ENCODE data around the gene SEMA4G.

The SEMA4G gene

DNA sequence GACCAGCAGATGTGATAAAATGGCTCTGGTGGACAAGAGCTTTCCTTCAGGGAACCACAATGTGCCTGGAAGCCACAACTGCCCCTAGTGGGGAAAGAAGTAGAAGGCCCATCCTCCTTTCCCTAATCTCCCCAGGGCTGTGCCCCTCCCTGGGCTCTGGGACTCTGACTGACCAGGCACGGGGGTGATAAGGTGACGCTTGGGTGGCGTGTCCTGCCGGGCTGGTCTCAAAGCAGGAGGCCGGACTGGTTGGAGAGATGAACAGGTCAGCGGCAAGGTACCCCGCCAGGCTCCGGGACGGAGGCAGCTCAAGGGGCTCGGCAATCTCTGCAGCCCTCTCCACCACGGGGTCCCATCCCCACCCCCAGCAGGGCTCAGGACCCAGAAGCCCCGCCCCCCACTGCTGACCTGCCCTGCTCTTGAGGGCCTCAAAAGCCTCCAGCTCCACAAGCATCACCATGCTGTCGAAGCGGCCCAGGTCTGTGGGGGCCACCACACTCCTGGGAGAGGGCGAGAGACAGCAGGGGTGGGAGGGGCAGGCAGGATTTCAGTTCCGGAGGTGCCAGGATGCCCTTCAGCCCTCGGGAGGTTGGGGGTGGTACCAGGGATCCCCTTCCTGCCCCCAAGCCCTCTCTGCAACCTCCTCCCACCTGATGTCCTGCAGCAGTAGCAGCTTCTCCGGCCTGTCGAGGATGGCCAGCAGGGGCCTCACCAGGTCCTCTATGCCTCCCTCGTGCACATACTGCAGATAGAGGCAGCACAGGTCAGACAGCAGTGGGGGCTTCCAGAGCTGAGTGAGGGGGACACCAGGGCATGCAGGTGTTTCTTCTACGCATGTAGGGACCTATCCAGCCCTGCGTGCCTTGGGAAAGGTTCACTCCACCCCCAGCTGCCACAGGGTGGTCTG is 42.5 kb downstream of the SEMA4G start:
- H3K4me3 ChIP-seq: no peak overlapping the region
- no peaks in the 10 kb centered on the region for H3K9me3 ChIP-seq (replicated peaks in 1 of 11)
- peaks cover 0 to 30% (median 7%) of the 10 kb centered on the region in 11 experiments; a peak in 17 of 22 replicates for H4K20me1 ChIP-seq
- no peaks in the 10 kb centered on the region for H3K27me3 ChIP-seq
- no peak overlapping the region for H3K4me2 ChIP-seq
- TF ChIP-seq Cebpa-rat (IDR thresholded peaks at IDR 0.05): no peak
- H3K27ac ChIP-seq: no peak overlapping the region; a peak in 2 of 22 replicates
- H3K4me1 ChIP-seq: peaks cover 37 to 75% (median 64%) of the 10 kb centered on the region in 10 experiments
- H3K36me3 ChIP-seq: peaks cover 2 to 14% (median 8%) of the 10 kb centered on the region in 11 experiments; a peak in 21 of 22 replicates
- H3K9ac ChIP-seq: no peak overlapping the region

DNA sequence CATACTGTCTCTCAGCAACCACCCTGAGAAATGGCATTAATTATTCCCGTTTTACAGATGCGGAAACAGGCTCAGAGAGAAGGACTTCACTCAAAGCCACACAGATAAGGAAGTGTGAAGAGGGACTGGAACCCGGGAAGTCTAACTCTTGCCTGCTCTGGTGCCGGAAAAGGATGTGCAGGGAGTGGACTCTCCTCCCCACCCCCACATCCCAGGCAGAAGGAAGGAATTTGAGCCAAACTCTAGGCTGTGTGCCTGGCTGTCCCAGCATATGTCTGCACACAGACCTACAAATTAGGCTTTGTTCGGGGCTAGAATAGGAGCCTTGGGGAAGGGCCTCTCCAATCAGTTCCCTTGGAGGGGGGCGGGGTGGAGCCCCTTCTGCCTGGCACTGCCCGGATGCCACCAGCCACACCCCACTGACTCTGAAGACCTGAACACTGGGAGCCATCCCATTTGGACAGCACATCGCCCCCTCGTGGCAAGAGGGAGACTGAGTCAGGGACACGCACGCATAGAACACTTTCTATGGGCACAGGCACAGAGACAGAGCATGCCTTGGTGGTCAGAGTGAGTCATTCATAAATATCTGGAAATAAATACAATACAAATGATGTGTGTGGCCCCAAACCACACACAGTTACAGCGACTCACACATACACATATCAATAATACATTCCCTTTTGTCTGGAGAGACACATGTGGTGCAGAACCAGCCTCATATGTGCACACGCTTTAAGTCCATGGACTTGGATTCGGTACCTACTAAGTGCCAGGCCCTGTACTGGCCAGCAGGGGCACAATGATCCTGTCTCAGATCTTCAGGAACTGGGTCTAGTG is 43.4 kb downstream of the SEMA4G start:
- peak overlapping the region; percentile 45 to 91 (median 77) for H3K4me2 ChIP-seq
- H3K27ac ChIP-seq: peak overlapping the region in 4 of 11 experiments; percentile 24 to 47 (median 34); a peak in 5 of 22 replicates
- H3K36me3 ChIP-seq: peaks cover 0 to 5% (median 0%) of the 10 kb centered on the region in 11 experiments; a peak in 3 of 22 replicates
- H4K20me1 ChIP-seq: peaks cover 0 to 20% (median 0%) of the 10 kb centered on the region in 11 experiments; a peak in 3 of 22 replicates
- no peak for TF ChIP-seq Cebpa-rat (IDR thresholded peaks at IDR 0.05)
- H3K9me3 ChIP-seq (replicated peaks in 1 of 11): no peaks in the 10 kb centered on the region
- H3K4me3 ChIP-seq: no peak overlapping the region
- no peaks in the 10 kb centered on the region; a peak in 1 of 22 replicates for H3K27me3 ChIP-seq
- H3K9ac ChIP-seq: no peak overlapping the region; a peak in 2 of 22 replicates
- peaks cover 47 to 75% (median 64%) of the 10 kb centered on the region in 10 experiments for H3K4me1 ChIP-seq

DNA sequence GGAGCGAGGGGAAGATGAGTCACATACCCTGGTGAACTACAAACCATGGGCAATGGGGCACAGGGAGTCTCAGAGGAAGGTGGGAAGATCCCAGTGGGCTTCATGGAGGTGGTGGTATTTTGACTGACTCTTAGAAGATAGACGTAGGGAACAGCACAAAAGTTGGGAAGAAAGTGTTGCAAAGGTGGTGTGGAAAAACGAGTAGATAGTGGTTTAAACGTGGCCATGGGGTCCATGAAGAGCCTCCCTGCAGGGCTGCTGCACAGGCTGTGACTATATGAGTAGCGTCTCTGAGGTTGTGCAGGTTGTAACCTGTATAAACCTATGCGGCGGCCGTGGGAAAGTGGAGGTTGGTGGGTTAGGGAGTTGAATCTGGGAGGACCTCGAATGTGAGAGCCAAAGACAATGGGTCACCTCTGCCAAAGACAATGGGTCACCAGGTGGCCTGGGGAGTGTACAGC is 44.1 kb downstream of the SEMA4G start:
- Histone ChIP-seq H3K27ac (peak overlapping the region in 6 of 11 experiments; percentile 4 to 47 (median 34); a peak in 8 of 22 replicates), H3K4me3 (no peak overlapping the region; a peak in 2 of 20 replicates), H3K27me3 (no peaks in the 10 kb centered on the region; a peak in 1 of 22 replicates), H3K36me3 (no peaks in the 10 kb centered on the region; a peak in 1 of 22 replicates), H4K20me1 (peaks cover 0 to 13% (median 0%) of the 10 kb centered on the region in 11 experiments; a peak in 3 of 22 replicates), H3K9me3 (replicated peaks in 1 of 11) (no peaks in the 10 kb centered on the region), H3K4me2 (peak overlapping the region; percentile 45 to 91 (median 77)), H3K4me1 (peaks cover 53 to 76% (median 65%) of the 10 kb centered on the region in 10 experiments), H3K9ac (peak overlapping the region in 2 of 11 experiments; percentile 17 to 20; a peak in 3 of 22 replicates)
- TF ChIP-seq Cebpa-rat (IDR thresholded peaks at IDR 0.05): no peak

DNA sequence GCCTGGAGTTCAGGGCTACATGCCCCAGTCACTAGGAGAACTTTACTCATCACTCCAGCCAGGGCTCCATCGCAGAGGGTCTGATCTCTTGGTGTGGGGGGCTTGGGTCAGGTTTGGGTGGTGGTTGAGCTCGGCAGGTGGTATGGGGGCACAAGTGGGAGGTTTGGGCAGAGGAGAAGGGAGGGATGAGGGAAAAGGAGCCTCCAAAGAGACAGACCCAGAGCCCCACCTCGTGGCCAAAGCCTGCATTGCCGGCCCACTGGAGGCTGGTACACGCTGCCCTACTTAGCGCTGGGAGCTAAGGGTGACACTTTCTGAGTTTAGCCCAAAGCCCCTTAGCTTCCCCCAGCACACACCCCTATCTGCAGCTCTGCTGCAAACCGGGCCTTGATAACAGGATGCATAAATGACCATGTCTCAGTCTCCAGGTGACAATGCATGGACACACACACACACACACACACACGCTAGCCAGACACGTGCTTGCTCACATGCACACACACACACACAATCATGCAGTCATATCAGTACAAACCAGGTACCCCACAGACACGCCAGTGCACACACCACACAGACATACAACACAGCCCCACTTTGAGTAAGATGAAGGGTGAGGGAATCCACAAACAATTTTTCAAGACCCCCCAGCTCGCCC is 45.1 kb downstream of the SEMA4G start:
- no peak for TF ChIP-seq Cebpa-rat (IDR thresholded peaks at IDR 0.05)
- Histone ChIP-seq H3K9me3 (replicated peaks in 1 of 11) (no peaks in the 10 kb centered on the region), H4K20me1 (peaks cover 0 to 10% (median 0%) of the 10 kb centered on the region in 11 experiments; a peak in 1 of 22 replicates), H3K4me1 (peaks cover 63 to 79% (median 70%) of the 10 kb centered on the region in 10 experiments), H3K9ac (no peak overlapping the region), H3K4me2 (peak overlapping the region; percentile 45 to 95 (median 77); a peak in 21 of 22 replicates), H3K36me3 (no peaks in the 10 kb centered on the region), H3K27ac (peak overlapping the region in 2 of 11 experiments; percentile 30 to 47; a peak in 2 of 22 replicates), H3K27me3 (no peaks in the 10 kb centered on the region; a peak in 1 of 22 replicates), H3K4me3 (no peak overlapping the region)

DNA sequence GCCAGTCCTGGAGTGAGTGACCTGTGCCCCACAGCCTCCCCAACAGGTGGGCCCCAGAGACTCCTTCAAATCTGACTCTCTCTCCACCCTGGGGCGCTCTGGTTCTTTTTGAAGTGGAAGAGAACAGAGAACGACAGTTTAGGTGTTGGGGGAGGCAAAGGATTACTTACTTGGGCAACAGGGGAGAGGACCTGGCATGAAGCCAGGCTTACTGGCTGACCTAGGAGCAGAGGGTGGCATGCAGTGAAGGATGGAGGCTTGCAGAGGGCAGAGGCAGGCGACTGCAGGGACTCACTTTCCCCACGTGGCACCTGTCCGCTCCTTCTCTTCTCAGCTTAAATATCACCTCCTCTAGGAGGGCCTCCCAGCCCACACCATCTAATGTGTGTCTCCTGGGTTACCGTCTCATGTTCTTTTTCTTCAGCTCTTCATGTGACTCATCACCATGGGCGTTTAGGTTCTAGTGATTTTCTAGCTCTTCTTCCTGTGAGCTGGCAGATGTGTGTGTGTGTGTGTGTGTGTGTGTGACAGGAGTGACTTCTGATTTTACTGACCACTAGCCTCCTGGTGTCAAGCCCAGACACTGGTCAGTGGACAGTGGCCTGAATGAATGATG is 45.8 kb downstream of the SEMA4G start:
- Histone ChIP-seq H3K9me3 (replicated peaks in 1 of 11) (no peaks in the 10 kb centered on the region), H4K20me1 (peaks cover 0 to 10% (median 0%) of the 10 kb centered on the region in 11 experiments; a peak in 1 of 22 replicates), H3K4me3 (no peak overlapping the region), H3K4me1 (peaks cover 70 to 86% (median 77%) of the 10 kb centered on the region in 10 experiments), H3K9ac (peak overlapping the region in 2 of 11 experiments; percentile 12 to 36; a peak in 2 of 22 replicates), H3K36me3 (no peaks in the 10 kb centered on the region), H3K27ac (peak overlapping the region in 1 of 11 experiments; percentile 30; a peak in 1 of 22 replicates), H3K4me2 (peak overlapping the region; percentile 36 to 98 (median 78); a peak in 20 of 22 replicates), H3K27me3 (no peaks in the 10 kb centered on the region; a peak in 1 of 22 replicates)
- no peak for TF ChIP-seq Cebpa-rat (IDR thresholded peaks at IDR 0.05)

DNA sequence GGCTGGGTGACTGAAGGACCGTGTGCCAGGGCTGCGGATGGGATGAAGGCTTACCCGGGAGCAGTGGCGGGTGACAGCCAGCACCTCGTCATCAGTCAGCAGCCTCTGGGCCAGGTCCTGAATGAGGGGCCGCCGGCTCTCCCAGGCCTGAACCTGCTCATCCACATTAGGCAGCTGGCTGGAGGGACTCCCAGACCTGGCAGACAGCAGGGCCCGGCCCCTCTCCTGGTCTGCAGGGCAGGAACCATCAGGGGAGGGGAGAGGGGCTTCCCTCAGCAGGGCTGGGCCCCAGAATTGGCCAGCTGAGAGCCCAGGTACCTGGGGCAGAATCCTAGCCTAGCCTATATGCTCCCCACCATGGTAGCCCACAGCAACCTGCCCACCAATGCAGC is 46.3 kb downstream of the SEMA4G start:
- no peak for TF ChIP-seq Cebpa-rat (IDR thresholded peaks at IDR 0.05)
- Histone ChIP-seq H3K9ac (peak overlapping the region in 3 of 11 experiments; percentile 12 to 36 (median 18); a peak in 5 of 22 replicates), H3K4me2 (peak overlapping the region; percentile 36 to 98 (median 83); a peak in 17 of 22 replicates), H3K27me3 (no peaks in the 10 kb centered on the region; a peak in 1 of 22 replicates), H3K4me3 (no peak overlapping the region), H4K20me1 (peaks cover 0 to 10% (median 0%) of the 10 kb centered on the region in 11 experiments; a peak in 1 of 22 replicates), H3K4me1 (peaks cover 75 to 91% (median 82%) of the 10 kb centered on the region in 10 experiments), H3K36me3 (no peaks in the 10 kb centered on the region), H3K9me3 (replicated peaks in 1 of 11) (no peaks in the 10 kb centered on the region), H3K27ac (no peak overlapping the region)

DNA sequence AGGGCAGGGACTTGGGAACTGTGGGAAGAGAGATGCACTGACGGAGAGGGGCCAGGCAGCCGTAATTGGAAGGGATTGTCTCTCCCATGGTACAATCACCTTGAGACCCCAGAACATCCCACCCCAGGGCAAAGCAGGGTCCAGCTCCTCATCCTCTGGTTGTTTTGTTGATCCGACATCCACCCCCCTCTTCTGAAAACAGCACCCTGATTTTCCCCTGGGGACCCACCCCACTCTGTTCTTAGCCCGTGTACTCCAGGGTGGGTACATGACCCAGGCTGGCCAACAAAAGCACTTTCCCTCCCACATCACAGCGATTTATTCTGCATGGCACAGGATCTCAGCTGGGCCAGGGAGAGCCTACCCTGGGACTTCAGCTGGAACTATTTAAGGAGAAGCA is 47.5 kb downstream of the SEMA4G start:
- no peaks in the 10 kb centered on the region for H3K9me3 ChIP-seq (replicated peaks in 1 of 11)
- no peak for TF ChIP-seq Cebpa-rat (IDR thresholded peaks at IDR 0.05)

More for the DNA sequence above, 47.5 kb downstream of the SEMA4G start:
- Histone ChIP-seq H3K27me3 (no peaks in the 10 kb centered on the region; a peak in 1 of 22 replicates), H3K36me3 (no peaks in the 10 kb centered on the region), H3K4me1 (peaks cover 85 to 100% (median 94%) of the 10 kb centered on the region in 10 experiments), H3K4me2 (peak overlapping the region; percentile 36 to 98 (median 91); a peak in 20 of 22 replicates), H3K27ac (peak overlapping the region in 1 of 11 experiments; percentile 95; a peak in 1 of 22 replicates), H4K20me1 (peaks cover 0 to 10% (median 0%) of the 10 kb centered on the region in 11 experiments; a peak in 1 of 22 replicates), H3K4me3 (no peak overlapping the region), H3K9ac (peak overlapping the region in 4 of 11 experiments; percentile 23 to 50 (median 32); a peak in 1 of 22 replicates)
